Adipocyte (in vitro differentiated cells): Measurements from ENCODE around the gene LRFN2.

Source experiments
- DNase-seq: peaks from one replicate; pipeline ENCODE4 v3.0.0-alpha.2; 2015; ENCODE audit warnings: low read depth
- H3K27me3 ChIP-seq: replicated peaks from 2 replicates; pipeline ENCODE4 v1.7.0; 2013; ENCODE audit warnings: mild to moderate bottlenecking, low read length, moderate library complexity; ENCODE audit not compliant: control insufficient read depth, insufficient read depth
- H3K36me3 ChIP-seq: 2 replicates; pipeline ENCODE4 v1.7.0; 2013; ENCODE audit warnings: low read length, mild to moderate bottlenecking, moderate library complexity; ENCODE audit not compliant: control insufficient read depth, insufficient read depth, severe bottlenecking
- H3K4me1 ChIP-seq: 2 replicates; pipeline ENCODE4 v1.7.0; 2013; ENCODE audit warnings: mild to moderate bottlenecking, low read length, moderate library complexity; ENCODE audit not compliant: control insufficient read depth, insufficient read depth
- H3K4me3 ChIP-seq: 2 replicates; pipeline ENCODE4 v1.7.0; 2013; ENCODE audit warnings: mild to moderate bottlenecking, low read length, moderate library complexity
- H3K9ac ChIP-seq: 2 replicates; pipeline ENCODE4 v1.7.0; 2013; ENCODE audit warnings: mild to moderate bottlenecking, low read length, moderate library complexity
- H3K9me3 ChIP-seq: 2 replicates; pipeline ENCODE4 v1.7.0; 2013; ENCODE audit warnings: mild to moderate bottlenecking, low read length, moderate library complexity; ENCODE audit not compliant: control insufficient read depth

Gene LRFN2

DNA sequence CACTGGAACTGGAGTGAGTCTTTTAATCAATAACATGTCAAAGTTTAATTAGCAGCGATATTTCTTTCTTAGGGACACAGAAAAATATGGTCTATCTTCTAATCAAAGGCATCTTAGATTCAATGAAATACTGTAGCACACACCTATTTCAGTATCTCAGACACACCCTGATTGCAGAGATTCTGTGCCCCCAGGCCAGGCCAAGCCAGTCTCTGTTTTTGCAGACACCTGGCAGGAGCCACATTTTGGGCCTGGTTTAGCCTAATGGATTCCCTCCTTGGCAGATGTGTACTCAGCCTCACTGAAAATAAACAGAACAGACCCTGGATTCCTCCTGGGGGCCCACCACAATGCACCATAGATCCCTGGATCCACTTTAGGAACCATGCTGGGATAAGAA, 74.8 kb downstream of the LRFN2 start:
- no peak overlapping the region for H3K9ac ChIP-seq
- no peaks in the 10 kb centered on the region for H3K9me3 ChIP-seq
- no peaks in the 10 kb centered on the region for H3K4me1 ChIP-seq
- no peak for DNase-seq
- no peaks in the 10 kb centered on the region for H3K36me3 ChIP-seq
- peaks cover 13% of the 10 kb centered on the region for H3K27me3 ChIP-seq
- H3K4me3 ChIP-seq: no peak overlapping the region

DNA sequence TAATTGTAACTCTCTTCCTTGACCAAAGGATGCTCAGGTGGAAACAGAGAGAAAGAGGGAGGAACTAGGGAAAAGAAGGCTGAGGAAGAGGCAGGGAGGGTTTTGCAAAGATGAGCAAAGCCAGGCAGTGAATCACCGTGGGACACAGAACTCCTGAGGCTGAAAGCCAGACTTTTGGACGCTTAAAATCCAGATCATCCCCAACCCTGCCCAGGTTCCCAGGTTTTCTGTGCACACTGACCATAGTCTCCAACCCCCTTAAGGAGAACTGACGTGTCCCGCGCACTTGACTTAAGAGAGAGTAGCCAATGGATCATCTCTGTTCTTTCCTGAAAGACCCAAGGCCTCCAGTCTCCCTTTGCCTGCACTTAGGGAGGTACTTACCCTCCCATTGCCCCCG, 75.3 kb downstream of the LRFN2 start:
- H3K4me1 ChIP-seq: no peaks in the 10 kb centered on the region
- DNase-seq: no peak

DNA sequence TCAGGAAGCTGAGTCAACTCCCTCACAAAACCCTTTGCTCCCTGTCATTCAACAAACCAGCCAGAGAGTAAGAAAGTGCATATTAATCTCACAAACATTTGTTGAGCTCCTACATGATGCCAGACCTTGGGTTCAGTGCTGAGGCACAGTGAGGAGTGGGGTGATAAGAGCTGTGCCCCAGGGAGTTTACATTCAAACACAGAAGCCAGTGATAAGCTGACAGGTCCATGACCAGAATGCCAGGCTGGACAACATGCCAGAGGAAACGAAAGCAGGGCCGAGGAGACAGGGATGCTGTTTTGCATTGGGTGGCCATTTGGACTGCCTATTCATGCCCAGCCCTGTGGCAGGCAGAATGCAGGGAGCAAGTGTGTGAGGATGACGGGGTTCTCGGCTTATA, 76.7 kb downstream of the LRFN2 start:
- Histone ChIP-seq H3K36me3 (no peaks in the 10 kb centered on the region), H3K4me3 (no peak overlapping the region), H3K9me3 (no peaks in the 10 kb centered on the region), H3K4me1 (no peaks in the 10 kb centered on the region), H3K9ac (no peak overlapping the region), H3K27me3 (peaks cover 6% of the 10 kb centered on the region)
- DNase-seq: no peak

More for the DNA sequence above, 75.3 kb downstream of the LRFN2 start:
- H3K4me3 ChIP-seq: no peak overlapping the region
- peaks cover 9% of the 10 kb centered on the region for H3K27me3 ChIP-seq
- no peak overlapping the region for H3K9ac ChIP-seq
- H3K36me3 ChIP-seq: no peaks in the 10 kb centered on the region
- no peaks in the 10 kb centered on the region for H3K9me3 ChIP-seq

DNA sequence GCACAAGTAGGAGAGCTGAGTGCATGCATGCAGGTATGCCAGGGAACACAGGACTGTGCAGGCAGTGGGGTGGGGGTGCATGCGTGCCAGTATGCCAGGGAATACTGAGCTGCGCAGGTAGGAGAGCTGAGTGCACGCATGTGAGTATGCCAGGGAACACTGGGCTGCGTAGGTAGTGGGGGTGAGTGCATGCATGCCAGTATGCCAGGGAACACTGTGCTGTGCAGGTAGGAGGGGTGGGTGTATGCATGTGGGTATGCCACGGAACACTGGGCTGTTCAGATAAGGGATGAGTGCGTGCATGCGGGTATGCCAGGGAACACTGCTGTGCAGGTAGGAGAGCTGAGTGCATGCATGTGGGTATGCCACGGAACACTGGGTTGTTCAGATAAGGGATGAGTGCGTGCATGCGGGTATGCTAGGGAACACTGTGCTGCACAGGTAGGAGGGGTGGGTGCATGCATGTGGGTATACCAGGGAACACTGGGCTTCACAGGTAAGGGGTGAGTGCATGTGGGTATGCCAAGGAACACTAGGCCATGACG, 77.4 kb downstream of the LRFN2 start:
- Histone ChIP-seq H3K9ac (no peak overlapping the region), H3K4me1 (no peaks in the 10 kb centered on the region), H3K27me3 (peaks cover 6% of the 10 kb centered on the region), H3K9me3 (no peaks in the 10 kb centered on the region), H3K4me3 (no peak overlapping the region), H3K36me3 (no peaks in the 10 kb centered on the region)
- no peak for DNase-seq

DNA sequence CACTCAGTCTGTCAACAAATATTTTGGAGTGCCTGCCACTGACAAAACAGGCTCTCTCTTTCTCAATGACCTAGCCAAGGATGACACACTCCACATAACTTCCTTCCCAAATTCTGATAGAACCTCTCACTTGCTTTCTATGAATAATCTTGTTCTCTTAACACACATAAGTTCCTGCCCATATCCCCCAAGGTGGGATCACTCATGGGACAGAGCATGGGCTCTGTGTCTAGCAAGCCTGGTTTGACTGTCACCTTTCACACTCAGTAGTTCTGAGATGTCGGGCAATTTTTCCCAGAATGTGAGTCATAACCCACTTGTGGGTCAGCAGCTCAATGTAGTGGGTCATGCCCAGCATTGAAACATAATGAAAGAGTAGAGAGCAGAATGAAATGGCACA, 78.1 kb downstream of the LRFN2 start:
- Histone ChIP-seq H3K9ac (no peak overlapping the region), H3K9me3 (no peaks in the 10 kb centered on the region), H3K4me1 (no peaks in the 10 kb centered on the region), H3K4me3 (no peak overlapping the region), H3K36me3 (no peaks in the 10 kb centered on the region), H3K27me3 (peaks cover 6% of the 10 kb centered on the region)
- DNase-seq: no peak

DNA sequence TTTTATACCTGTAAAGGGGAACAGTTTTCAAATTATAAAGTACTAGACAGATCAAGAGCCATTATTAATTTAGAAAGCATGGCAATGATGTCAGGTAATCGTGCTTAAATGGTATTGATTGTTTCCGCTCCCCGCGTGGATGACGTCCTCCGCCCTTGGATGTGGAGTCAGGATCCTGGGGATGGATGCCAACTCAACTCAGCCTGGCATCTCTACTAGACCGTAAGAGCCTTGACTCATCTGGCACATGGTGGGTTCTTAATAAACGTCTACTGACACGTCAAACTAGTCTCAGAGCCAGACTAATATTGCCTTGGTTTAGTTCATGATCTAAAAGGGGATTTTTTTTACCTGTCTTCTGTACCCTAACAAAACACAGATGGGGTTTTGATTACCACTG, 80.2 kb downstream of the LRFN2 start:
- Histone ChIP-seq H3K27me3 (peaks cover 18% of the 10 kb centered on the region), H3K36me3 (no peaks in the 10 kb centered on the region), H3K4me1 (no peaks in the 10 kb centered on the region), H3K4me3 (no peak overlapping the region), H3K9me3 (no peaks in the 10 kb centered on the region), H3K9ac (no peak overlapping the region)
- no peak for DNase-seq

DNA sequence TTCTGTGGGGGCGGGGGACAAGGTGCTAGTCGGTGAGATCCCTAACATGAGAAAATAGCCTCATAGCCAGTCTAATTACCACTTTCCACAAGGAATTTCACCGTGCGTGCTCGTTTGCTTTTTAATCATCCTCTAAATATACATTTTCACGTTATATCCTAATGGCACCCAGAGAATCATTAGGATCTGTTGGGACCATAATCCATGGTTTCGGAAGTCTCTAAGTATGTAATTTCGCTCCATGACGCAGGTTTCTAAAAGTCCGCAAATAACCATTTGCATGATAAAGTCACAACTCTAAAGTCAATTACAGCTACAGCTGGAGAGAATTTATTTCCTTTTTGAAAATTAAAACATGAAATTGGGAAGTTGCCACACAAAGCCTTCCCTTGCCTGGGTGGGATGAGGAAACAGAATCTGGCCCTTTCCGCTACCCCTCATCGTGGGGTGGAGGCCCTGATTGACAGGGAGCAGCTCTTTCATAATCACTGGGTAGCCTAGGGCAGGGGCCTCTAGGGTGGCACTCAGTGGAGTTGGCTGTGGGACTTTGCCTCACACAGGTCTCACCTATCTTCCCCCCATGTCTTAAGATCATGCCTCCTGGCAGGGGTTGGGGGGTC, 81.9 kb downstream of the LRFN2 start:
- H3K9me3 ChIP-seq: no peaks in the 10 kb centered on the region
- no peaks in the 10 kb centered on the region for H3K36me3 ChIP-seq
- H3K4me1 ChIP-seq: no peaks in the 10 kb centered on the region
- peaks cover 19% of the 10 kb centered on the region for H3K27me3 ChIP-seq
- H3K9ac ChIP-seq: no peak overlapping the region
- no peak overlapping the region for H3K4me3 ChIP-seq
- DNase-seq: no peak

DNA sequence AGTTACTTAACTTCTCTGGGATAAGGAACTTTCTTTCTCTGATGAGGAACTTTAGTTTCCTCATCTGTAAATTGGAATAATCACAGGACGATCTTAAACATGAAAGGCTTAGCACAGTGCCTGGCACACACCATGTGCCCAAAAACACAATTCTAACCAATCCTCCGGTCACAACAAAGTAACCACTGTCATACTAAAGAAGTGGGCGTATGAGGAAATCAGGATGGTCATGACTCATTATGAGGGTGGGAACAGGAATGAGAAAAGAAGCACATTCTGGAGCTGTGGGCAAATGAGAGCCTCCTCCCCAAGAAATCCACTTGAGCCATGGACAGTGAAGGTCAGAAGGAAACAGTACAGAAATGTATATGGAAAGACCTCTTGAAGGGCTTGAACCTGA, 82.9 kb downstream of the LRFN2 start:
- Histone ChIP-seq H3K27me3 (peaks cover 27% of the 10 kb centered on the region), H3K4me3 (no peak overlapping the region), H3K4me1 (peaks cover 4% of the 10 kb centered on the region), H3K36me3 (no peaks in the 10 kb centered on the region), H3K9ac (no peak overlapping the region), H3K9me3 (no peaks in the 10 kb centered on the region)
- no peak for DNase-seq

DNA sequence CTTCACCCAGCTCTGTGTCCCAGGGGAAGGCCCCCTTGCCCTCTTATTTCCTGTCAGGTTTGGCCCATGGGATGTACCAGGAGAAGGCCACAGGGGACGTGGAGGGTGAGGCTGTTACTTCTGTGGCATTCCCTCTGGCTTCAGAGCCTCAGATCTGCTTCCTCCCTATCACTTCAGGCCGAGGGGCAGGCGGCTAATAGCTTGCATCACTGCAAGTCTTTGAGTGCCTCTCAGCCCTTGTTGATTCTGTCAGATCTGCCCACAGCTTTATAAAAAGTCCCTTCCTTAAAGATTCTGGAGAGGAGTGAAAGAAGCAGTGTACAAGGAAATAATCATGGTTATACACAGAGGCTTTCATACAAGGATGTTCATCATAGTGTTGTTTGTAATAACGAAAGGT, 86.9 kb downstream of the LRFN2 start:
- H3K9ac ChIP-seq: no peak overlapping the region
- H3K9me3 ChIP-seq: no peaks in the 10 kb centered on the region
- peaks cover 5% of the 10 kb centered on the region for H3K4me1 ChIP-seq
- H3K27me3 ChIP-seq: peaks cover 37% of the 10 kb centered on the region
- H3K36me3 ChIP-seq: no peaks in the 10 kb centered on the region
- DNase-seq: no peak
- no peak overlapping the region for H3K4me3 ChIP-seq

DNA sequence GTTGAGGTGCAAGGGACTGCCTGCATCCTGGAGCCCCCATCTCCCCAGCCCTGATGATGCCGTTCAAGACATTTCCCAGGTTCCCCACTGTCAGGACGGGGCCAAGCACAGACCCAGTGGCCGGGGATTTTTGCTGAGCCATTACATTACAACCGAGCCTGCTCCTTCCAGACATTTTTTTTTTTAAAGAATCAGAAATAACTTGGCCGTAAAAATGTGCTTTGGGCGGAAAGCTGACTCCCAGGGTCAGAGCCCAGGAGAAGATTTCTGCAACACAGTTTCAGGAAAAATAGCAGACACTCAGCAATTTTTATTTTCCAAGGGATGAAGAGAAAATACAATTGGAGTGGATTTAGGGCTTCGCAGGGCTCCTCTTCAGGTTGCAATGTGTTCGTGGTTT, 87.9 kb downstream of the LRFN2 start:
- no peak for DNase-seq
- no peak overlapping the region for H3K4me3 ChIP-seq
- H3K9me3 ChIP-seq: no peaks in the 10 kb centered on the region
- H3K27me3 ChIP-seq: peaks cover 42% of the 10 kb centered on the region
- no peak overlapping the region for H3K9ac ChIP-seq
- H3K36me3 ChIP-seq: no peaks in the 10 kb centered on the region
- peaks cover 5% of the 10 kb centered on the region for H3K4me1 ChIP-seq

DNA sequence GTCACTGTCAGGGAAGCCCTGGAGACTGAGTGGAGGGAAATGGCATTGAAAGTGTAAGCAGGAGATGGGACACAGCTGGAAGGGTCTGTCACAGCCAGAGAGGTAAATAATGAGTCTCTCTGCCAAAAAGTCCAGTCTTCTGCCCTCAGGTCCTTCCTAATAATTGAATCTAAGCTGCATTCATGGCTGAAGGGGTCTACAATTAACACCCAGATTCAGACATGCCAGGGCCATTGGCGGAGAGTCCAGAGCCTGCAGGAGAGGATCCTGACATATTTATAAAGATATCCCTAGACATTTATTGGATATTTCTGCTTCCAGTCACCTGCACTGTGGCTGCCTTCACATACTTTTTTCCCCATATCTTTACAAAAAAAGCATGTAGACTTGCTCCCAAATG, 89.0 kb downstream of the LRFN2 start:
- H3K4me3 ChIP-seq: no peak overlapping the region

DNA sequence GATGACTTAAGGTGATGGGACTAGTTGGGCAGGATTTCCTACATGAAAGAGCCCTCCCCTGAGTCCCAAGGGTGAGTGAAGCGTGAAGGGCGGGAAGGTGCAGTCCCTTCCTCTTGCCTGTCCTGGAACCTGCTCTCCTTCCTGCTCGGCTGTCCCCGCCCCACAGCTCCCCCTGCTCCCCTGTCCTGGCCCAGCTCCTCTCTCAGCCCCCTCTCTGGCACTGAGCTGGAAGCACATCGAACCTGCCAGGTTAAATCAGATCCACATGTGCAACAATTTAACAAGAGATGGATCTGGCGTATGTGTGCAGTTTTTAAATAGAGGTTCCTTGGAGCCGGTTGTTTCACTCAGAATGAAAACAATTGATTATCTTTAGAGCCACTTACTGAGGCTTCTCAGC, 95.0 kb downstream of the LRFN2 start:
- Histone ChIP-seq H3K4me1 (no peaks in the 10 kb centered on the region), H3K9me3 (no peaks in the 10 kb centered on the region), H3K9ac (no peak overlapping the region), H3K27me3 (peaks cover 32% of the 10 kb centered on the region), H3K4me3 (no peak overlapping the region), H3K36me3 (no peaks in the 10 kb centered on the region)
- DNase-seq: no peak

More for the DNA sequence above, 89.0 kb downstream of the LRFN2 start:
- Histone ChIP-seq H3K9me3 (no peaks in the 10 kb centered on the region), H3K4me1 (peaks cover 5% of the 10 kb centered on the region), H3K27me3 (peaks cover 49% of the 10 kb centered on the region), H3K36me3 (no peaks in the 10 kb centered on the region), H3K9ac (no peak overlapping the region)
- DNase-seq: no peak
